ENCODE measurements around the gene GRID2.

GRID2 gene

GRCh38 chr4:92516450-92516849, 212.7 kb downstream of the GRID2 start:
- DNase-seq, result no peak
- intact Hi-C loops (cut with DNase I), result no loop called here

- intact Hi-C loops (cut with DNase I), result no loop called here
- DNase-seq, result no peak
These were observed 216.0 kb downstream of the GRID2 start for GRCh38 chr4:92519727-92520126.

- intact Hi-C loops (cut with DNase I), result no loop called here
- no peak for DNase-seq
These were observed 216.8 kb downstream of the GRID2 start for GRCh38 chr4:92520563-92520962.

- DNase-seq, result no peak
- intact Hi-C loops (cut with DNase I), result no loop called here
These were observed 218.2 kb downstream of the GRID2 start for GRCh38 chr4:92521941-92522340.

GRCh38 chr4:92522356-92522755, 218.6 kb downstream of the GRID2 start:
- DNase-seq, result no peak

GRCh38 chr4:92524131-92524530, 220.4 kb downstream of the GRID2 start:
- intact Hi-C loops (cut with DNase I), result no loop called here
- DNase-seq, result no peak

More at GRCh38 chr4:92522356-92522755, 218.6 kb downstream of the GRID2 start:
- intact Hi-C loops (cut with DNase I), result no loop called here

GRCh38 chr4:92528541-92528940, 224.8 kb downstream of the GRID2 start:
- DNase-seq, result no peak
- intact Hi-C loops (cut with DNase I), result no loop called here

GRCh38 chr4:92529510-92529909, 225.7 kb downstream of the GRID2 start:
- intact Hi-C loops (cut with DNase I), result no loop called here
- DNase-seq, result no peak

GRCh38 chr4:92535599-92535998, 231.8 kb downstream of the GRID2 start:
- intact Hi-C loops (cut with DNase I), result no loop called here
- DNase-seq, result peak in 1 of 10 donors; percentile 52

GRCh38 chr4:92551616-92552015, 247.8 kb downstream of the GRID2 start:
- DNase-seq, result no peak
- intact Hi-C loops (cut with DNase I), result no loop called here

- intact Hi-C loops (cut with DNase I), result no loop called here
- DNase-seq, result no peak
These were observed 262.5 kb downstream of the GRID2 start for GRCh38 chr4:92566269-92566668.

GRCh38 chr4:92580816-92581215, 277.1 kb downstream of the GRID2 start:
- no peak for DNase-seq
- intact Hi-C loops (cut with DNase I), result no loop called here

- no peak for DNase-seq
- intact Hi-C loops (cut with DNase I), result no loop called here
These were observed 295.3 kb downstream of the GRID2 start for GRCh38 chr4:92599044-92599443.

GRCh38 chr4:92600638-92601037, 296.9 kb downstream of the GRID2 start:
- intact Hi-C loops (cut with DNase I), result no loop called here

GRCh38 chr4:92606227-92606626, 302.5 kb downstream of the GRID2 start:
- DNase-seq, result no peak
- intact Hi-C loops (cut with DNase I), result no loop called here

More at GRCh38 chr4:92600638-92601037, 296.9 kb downstream of the GRID2 start:
- peak in 3 of 10 donors; percentile 5 to 32 (median 31) for DNase-seq

- intact Hi-C loops (cut with DNase I), result no loop called here
- DNase-seq, result no peak
These were observed 311.3 kb downstream of the GRID2 start for GRCh38 chr4:92615049-92615448.

- intact Hi-C loops (cut with DNase I), result no loop called here
- DNase-seq, result no peak
These were observed 315.2 kb downstream of the GRID2 start for GRCh38 chr4:92618968-92619367.

- DNase-seq, result no peak
These were observed 325.5 kb downstream of the GRID2 start for GRCh38 chr4:92629302-92629701.

GRCh38 chr4:92634882-92635281, 331.1 kb downstream of the GRID2 start:
- peak in 3 of 10 donors; percentile 30 to 32 (median 32) for DNase-seq
- intact Hi-C loops (cut with DNase I), result no loop called here

More at GRCh38 chr4:92629302-92629701, 325.5 kb downstream of the GRID2 start:
- intact Hi-C loops (cut with DNase I), result no loop called here

GRCh38 chr4:92636038-92636806, 332.5 kb downstream of the GRID2 start:
- intact Hi-C loops (cut with DNase I), result no loop called here
- DNase-seq, result peak in 1 of 10 donors; percentile 32

GRCh38 chr4:92641409-92641808, 337.6 kb downstream of the GRID2 start:
- intact Hi-C loops (cut with DNase I), result no loop called here
- DNase-seq, result no peak

GRCh38 chr4:92646826-92647225, 343.1 kb downstream of the GRID2 start:
- DNase-seq, result no peak

More at GRCh38 chr4:92646826-92647225, 343.1 kb downstream of the GRID2 start:
- intact Hi-C loops (cut with DNase I), result no loop called here
